ENCODE data around the gene ZNF765.
"Not testable (repeated sequence)": the region's sequence is repeated elsewhere in the genome, so short reads cannot be mapped to it uniquely, and the experiment has no call there.

Gene ZNF765

DNA sequence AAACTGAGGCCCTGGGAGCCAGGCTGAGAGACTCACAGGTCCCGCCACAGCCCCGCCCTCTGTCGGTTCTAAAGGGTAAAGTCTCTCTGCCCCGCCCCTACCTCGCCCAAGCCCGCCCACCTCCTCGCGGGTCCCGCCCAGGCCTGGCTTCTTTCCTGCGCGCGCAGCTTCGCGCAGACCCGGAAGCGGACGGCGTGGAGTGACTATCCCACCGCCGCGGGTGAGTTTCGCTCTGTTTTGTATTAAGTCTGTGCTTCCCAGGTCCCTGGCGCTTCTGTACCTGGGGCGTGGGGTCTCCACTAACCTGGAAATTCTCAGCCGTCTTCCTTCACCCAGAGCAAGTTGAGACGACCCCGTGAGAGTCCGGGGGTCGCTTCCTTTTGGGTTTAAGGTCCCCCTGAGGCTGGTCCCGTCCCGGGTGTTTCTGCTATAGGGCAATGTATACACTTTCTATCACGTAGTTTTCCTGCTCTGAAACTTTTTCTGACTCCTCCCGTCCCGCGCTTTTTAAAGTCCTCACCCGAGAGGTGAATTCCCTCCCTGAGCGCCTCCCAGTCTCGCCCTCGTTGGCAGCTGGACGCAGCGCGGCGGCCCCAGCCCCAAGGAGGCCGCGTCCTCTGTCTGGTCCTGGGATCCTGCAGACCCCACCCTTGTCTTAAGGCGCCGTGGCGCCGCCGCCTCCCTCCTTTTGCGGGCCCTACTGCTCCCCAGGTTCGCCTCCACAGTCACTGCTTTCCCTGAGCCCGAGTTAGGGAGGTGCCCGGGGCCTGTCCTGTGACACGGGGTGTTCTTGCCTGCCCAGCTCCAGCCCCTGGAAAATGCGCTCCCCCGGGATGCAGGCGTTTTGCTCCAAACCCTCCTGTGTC is at the start of gene ZNF765:
Gene ZNF765, plus strand, starts transcription at position 176 of the 866 bp plus-strand sequence. CDS start 2,867 bp downstream, outside the sequence.
- peak; percentile 96 for DNase-seq (ENCODE audit: low read depth)

DNA sequence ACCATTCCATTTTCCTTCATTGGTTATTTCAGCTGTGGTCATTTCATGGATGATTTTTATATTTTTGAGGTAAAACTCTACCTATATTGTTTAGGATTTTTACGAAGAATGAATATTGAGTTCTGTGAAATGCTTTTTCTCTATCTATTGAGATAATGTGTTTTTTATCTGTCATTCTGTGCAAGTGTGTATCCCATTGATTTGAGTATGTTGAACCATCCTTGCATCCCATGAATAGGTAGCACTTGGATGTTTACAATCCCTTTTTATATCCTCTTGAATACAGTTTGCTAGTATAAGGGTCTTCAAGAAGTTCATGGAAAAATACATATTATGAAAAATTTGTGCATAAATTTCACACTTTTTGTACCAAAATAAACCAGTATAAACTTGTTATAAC is 39.2 kb upstream of the ZNF765 start:
- no peak for DNase-seq (ENCODE audit: low read depth)

DNA sequence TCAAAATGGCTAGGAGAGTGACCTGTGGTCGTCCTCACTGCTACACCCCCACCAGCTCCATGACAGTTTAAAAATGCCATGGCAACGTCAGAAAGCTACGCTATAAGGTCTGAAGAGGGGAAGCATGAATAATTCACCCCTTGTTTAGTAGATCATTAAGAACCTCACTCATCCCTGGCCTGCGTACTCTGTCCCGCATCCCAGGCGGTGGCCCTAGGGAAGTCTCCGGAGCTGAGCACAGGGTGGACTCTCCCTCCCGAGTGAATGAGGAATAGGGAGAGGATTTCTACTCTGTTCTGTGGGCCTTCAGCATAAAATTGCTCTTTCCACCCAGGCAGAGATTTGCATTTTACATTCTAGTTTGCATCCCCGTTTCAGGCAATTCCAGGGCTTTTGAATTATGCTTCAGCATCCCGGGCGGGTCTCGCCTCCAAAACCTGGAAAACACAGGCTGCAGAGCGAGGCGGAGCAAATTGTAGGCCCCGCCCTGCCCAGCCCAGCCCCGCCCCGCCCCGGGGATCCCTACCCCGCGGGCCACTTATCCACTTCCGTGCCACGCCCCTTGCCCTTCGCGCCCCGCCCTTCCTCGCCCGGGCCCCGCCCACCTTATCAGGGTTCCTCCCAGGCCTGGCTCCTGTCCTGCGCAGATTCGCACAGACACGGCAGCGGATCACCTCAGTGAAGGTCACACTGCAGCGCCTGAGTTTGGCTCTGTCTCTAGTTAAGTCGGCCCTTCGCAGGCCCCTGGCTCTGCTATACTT is 36.9 kb upstream of the ZNF765 start:
- DNase-seq (ENCODE audit: low read depth): no peak

DNA sequence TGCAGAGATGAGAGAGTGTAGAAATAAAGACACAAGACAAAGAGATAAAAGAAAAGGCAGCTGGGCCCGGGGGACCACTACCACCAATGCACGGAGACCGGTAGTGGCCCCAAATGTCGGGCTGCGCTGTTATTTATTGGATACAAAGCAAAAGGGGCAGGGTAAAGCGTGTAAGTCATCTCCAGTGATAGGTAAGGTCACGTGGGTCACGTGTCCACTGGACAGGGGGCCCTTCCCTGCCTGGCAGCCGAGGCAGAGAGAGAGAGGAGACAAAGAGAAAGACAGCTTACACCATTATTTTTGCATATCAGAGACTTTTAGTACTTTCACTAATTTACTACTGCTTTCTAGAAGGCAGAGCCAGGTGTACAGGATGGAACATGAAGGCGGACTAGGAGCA is 34.9 kb upstream of the ZNF765 start:
- not testable (repeated sequence) for DNase-seq (ENCODE audit: low read depth)

DNA sequence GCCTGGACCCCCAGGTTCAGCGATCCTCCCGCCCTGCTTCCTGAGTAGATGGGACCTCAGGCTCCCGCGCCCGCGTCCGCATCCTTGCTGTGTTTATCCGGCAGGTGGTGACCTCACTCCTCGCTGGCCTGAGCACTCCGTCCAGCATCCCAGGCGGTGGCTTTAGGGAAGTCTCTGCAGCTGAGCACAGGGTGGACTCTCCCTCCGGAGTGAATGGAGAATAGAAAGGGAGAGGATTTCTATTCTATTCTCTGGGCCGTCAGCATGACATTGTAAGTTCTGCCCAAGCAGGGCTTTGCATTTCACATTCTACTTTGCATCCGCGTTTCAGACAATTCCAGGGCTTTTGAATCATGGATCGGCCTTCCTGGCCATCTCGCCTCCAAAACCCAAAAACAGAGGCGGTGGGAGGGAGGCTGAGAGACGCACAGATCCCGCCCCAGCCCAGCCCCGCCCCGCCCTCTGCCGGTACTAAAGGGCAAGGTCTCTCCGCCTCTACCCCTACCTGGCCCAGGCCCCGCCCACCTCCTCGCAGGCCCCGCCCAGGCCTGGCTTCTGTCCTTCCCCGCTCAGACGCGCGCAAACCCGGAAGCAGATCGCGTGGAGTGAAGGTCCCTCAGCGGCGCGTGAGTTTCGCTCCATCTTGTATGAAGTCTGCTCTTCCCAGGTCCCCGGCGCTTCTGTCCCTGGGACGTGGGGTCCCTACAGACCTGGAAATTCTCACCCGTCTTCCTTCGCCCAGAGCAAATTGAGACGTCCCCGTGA is 29.6 kb upstream of the ZNF765 start, which contains the start of gene ZNF525:
Gene ZNF525, plus strand, starts transcription at position 572 of the 765 bp plus-strand sequence. CDS start 6,577 bp downstream, outside the sequence.
- peak; percentile 96 for DNase-seq (ENCODE audit: low read depth)

DNA sequence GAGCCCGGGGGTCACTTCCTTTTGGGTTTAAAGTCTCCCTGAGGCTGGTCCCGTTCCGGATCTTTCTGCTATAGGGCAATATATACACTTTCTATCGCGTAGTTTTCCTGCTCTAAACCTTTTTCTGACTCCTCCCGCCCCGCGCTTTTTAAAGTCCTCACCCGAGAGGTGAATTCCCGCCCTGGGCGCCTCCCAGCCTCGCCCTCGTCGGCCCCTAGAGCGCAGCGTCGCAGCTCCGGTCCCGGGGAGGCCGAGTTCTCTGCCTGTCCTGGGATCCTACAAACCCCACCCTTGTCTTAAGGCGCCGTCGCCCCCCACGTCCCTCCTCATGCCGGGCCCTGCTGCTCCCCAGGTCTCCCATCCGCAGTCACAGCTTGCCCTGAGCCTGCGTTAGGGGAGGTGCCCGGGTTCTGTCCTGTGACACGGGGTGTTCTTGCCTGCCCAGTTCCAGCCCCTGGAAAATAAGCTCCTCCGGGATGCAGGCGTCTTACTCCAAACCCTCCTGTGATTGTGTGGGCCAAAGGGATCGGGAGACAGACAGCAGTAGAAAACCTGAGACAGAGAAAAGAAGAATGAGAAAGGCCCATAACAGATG is 29.0 kb upstream of the ZNF765 start:
- DNase-seq (ENCODE audit: low read depth): peak; percentile 13

DNA sequence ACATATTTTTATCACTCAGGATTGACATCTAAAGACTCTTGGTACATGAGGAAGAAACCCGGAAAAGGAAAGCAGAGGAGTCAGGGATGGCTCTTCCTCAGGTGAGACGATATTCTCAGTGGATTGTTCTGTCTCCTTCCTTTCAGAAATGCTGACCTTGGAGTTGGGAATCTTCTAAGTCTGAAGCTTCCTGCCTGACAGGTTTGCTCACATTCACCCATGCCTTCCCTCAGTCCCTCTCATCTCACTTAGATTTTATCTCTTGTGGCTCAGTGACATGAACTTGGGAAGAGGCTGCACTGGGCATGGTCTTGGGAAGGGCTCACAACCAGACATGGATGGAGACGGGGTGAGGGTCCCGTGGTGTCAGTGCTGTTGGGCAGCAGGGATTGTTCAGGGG is 22.8 kb upstream of the ZNF765 start:
- no peak for DNase-seq (ENCODE audit: low read depth)

DNA sequence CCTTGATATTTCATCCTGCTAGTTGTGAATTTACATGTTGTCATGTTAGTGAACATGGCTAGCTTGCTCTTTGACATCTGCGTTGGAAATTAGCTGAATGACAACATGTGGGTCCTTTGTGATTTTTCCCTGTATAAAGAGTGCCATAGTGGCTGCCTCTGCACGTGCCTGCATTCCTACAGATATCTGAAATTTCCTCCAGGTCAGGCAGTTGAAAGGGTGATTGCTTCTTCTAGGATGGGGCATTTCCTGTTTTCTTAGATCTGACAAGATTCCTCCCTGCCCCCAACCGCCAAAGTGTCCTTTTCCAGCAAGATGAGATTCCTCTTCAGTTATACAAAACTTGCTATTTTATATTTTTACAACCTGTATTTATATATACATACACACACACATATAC is 20.7 kb upstream of the ZNF765 start:
- no peak for DNase-seq (ENCODE audit: low read depth)

DNA sequence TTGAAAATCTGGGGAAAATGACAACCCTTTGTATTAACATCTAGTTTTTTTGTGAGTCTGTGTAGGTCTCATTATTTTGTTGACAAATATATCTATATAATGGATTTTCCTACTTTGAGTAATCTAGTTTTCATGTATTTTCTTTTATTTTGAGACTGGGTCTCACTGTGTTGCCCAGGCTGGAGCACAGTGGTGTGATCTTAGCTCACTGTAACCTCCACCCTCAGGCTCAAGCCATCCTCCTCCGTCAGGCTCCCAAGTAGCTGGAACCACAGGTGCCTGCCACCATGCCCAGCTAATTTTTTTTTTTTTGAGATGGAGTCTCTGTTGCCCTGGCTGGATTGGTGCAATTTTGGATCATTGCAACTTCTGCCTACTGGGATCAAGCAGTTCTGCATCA is 20.2 kb upstream of the ZNF765 start:
- DNase-seq (ENCODE audit: low read depth): no peak

DNA sequence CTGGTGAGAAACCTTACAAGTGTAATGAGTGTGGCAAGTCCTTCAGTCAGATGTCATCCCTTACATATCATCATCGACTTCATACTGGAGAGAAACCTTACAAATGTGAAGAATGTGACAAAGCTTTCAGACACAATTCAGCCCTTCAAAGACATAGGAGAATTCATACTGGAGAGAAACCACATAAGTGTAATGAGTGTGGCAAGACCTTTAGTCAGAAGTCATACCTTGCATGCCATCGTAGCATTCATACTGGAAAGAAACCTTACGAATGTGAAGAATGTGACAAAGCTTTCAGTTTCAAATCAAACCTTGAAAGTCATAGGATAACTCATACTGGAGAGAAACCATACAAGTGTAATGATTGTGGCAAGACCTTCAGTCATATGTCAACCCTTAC is 13.6 kb upstream of the ZNF765 start:
- DNase-seq (ENCODE audit: low read depth): no peak

DNA sequence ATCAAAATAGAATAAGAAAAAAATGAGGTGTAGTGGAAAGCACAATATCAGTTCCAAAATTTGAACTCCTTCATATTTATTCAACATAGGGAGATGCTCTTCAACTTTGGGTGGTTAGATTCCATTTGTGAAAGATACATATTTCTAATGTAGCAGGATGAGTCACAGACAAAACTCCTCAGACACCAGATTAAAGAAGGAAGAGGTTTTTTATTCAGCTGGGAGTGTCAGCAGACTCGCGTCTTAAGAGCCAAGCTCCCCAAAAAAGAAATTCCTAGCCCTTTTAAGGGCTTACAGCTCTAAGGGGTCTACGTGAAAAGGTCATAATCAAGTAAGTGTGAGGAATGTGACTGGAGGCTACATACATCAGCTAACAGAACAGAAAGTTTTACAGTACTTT is 6.8 kb upstream of the ZNF765 start:
- DNase-seq (ENCODE audit: low read depth): no peak

DNA sequence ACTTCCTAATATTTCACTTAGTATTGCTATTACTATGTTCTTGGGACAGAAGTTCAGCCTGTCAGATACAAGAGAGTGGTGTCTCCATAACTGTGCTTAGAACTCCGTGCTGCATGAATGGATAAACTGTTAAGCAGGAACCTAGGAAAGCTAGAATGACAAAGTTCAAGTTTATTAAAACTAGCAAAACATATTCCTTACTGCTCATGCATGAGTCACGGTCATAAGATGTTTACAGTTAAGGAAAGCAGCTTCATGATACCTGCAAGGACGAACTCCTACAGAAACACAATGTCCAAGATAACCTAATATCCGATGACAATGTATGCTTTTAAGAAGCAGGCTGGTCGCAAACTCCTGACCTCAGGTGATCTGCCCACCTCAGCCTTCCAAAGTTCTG is 6.0 kb upstream of the ZNF765 start:
- DNase-seq (ENCODE audit: low read depth): no peak

DNA sequence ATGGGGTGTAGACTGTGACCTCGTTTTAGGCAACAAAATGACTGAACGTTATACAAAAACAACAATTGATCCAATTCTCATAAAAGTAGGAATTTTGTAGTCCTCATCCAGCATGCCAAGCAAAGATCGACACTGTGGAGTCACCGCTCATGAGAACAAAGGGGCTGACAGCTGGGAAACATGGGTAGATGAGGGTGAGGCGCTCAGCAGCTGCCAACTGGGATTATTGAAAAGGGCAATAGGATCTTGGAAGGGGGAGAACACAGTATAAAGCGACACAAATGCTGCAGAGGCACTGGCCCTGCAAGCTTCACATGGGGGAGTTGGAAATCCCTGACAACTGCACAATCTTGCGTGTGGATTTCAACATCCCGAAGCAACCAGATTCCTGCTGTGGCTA is 5.4 kb upstream of the ZNF765 start:
- DNase-seq (ENCODE audit: low read depth): no peak

DNA sequence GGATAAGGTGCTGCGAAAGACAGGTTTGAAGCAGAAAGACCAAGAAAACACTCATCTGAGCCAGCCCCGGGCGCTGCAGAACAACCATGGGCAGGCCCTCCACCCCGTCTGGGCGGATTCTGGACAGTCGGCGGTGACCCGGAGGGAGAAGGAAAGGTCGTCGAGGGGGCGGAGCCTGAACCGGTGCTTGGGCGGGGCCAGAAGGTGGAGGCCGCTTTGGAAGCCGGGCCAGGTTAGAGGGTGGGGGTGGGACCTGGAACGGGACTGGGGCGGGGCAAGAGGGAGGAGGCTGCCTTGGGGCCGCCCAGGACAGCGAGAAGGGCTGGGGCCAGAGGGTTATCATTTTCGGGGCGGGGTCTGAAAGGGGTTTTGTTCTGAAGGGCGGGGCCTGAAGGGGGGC is 5.0 kb upstream of the ZNF765 start:
- DNase-seq (ENCODE audit: low read depth): no peak

DNA sequence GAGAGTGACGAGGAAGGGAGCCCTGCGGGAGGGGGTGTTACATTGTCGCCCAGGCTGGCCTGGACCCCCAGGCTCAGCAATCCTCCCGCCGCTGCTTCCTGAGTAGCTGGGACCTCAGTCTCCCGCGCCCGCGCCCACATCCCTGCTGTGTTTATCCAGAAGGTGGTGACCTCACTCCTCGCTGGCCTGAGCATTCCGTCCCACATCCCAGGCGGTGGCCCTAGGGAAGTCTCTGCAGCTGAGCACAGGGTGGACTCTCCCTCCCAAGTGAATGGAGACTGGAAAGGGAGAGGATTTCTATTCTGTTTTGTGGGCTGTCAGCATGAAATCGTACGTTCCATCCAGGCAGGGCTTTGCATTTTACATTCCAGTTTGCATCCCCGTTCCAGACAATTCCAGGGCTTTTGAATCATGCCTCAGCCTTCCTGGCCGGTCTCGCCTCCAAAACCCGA is 401 bp upstream of the ZNF765 start:
- no peak for DNase-seq (ENCODE audit: low read depth)

DNA sequence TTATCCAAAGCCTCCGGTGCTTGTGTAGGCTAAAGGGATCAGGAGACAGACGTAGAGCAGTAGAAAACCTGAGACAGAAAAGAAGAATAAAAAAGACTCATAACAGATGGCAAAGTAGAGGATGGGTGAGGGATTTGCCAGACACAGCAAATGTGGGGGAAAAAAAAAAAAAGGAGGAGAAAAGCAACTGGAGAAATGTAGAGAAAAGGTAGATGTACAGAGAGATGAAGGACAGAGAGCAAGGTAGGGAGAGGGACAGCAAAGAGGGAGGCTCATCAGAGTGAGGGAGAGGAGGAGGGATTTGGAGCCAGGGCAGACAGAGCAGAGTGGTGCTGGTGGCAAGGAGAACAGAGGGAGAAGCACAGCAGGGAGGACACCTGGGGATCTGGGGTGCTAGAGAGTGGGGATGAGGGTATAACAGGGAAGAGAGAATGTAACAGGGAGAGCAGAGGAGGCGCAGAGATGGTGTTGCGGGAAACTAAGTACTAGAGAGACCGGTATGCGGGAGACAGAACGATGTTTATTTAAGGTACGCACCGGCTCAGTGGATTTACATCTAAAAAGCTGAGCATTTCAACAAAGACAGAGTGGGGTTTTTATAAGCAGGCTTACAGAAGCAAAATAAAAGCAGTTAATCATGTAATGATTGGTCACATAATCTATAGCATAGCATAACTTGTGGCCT is 1.0 kb downstream of the ZNF765 start:
- not testable (repeated sequence) for DNase-seq (ENCODE audit: low read depth)

DNA sequence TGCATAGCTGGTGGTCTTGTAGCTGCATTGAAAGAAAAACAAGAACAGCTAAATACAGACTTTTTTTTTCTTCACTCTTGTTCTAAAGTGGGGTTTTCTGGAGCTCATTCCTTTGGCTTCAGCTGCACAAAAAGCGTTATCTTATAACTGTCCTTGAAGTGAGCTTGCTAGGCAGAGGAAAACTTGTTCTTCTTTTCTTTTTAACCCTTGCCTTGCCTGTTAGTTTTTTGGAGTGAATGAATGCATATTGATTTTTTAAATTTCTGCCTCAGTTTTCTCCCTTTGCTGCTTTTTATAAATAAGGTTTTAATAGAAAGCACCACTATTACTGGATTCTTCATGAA is 1.5 kb downstream of the ZNF765 start:
- DNase-seq (ENCODE audit: low read depth): no peak

DNA sequence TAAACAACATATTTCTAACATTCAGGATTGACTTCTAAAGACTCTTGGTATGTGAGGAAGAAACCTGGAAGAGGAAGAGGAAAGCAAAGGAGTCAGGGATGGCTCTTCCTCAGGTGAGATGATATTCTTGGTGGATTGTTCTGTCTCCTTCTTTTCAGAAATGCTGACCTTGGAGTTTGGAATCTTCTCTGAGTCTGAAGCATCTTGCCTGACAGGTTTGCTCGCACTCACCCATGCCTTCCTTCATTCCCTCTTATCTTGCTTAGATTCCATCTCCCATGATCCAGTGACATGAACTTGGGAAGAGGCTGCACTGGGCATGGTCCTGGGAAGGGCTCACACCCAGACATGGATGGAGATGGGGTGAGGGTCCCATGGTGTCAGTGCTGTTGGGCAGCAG is 3.0 kb downstream of the ZNF765 start:
- DNase-seq (ENCODE audit: low read depth): not testable (repeated sequence)

DNA sequence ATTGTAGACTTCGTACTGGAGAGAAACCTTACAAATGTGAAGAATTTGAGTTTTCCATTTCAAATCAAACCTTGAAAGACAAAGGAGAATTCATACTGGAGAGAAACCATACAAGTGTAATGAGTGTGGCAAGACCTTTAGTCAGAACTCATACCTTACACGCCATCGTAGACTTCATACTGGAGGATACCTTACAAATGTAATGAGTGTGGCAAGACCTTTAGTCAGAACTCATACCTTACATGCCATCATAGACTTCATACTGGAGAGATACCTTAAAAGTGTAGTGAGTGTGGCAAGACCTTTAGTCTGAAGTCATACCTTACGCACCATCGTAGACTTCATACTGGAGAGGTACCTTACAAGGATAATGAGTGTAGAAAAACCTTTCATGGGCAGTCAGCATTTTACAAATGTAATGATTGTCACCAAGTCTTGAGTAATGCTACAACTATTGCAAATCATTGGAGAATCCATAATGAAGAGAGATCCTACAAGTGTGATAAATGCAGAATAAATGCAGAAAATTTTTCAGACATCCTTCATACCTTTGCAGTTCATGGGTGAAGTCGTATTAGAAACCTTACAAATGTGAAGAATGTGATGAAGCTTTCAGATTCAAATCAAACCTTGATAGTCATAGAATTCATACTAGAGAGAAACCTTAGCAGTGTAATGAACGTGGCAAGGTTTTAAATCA is 14.7 kb downstream of the ZNF765 start:
- DNase-seq (ENCODE audit: low read depth): no peak

DNA sequence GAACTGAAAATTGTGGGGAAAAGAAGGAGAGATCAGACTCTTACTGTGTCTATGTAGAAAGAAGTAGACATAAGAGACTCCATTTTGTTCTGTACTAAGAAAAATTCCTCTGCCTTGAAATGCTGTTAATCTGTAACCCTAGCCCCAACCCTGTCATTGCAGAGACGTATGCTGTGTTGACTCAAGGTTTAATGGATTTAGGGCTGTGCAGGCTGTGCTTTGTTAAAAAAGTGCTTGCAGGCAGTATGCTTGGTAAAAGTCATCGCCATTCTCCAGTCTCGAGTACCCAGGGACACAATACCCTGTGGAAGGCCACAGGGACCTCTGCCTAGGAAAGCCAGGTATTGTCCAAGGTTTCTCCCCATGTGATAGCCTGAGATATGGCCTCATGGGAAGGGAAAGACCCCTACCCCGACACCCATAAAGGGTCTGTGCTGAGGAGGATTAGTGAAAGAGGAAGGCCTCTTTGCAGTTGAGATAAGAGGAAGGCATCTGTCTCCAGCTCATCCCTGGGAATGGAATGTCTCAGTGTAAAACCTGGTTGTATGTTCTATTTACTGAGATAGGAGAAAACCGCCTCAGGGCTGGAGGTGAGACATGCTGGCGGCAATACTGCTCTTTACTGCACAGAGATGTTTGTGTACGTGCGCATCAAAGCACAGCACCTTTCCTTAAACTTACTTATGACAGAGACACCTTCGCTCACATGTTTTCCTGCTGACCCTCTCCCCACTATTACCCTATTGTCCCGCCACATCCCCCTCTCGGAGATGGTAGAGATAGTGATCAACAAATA is 25.8 kb downstream of the ZNF765 start:
- not testable (repeated sequence) for DNase-seq (ENCODE audit: low read depth)

All from activated T-helper 9 cell treated with anti-CD3 and anti-CD28 coated beads, Interleukin-2, amount 50 U/mL, for 16 hours (primary cell).